Fibroblast of lung (primary cell): Measurements from ENCODE around the gene GAD2.

ENCODE experiments used
- EZH2 ChIP-seq: IDR thresholded peaks from 2 replicates; pipeline ENCODE4 v1.5.1; 2012; ENCODE audit warnings: low read length, control low read depth, mild to moderate bottlenecking; ENCODE audit errors: missing control alignments
- TF ChIP-seq, protein P1 (sequence below), 2 donors: IDR thresholded peaks in 1 of 2; conservative IDR thresholded peaks in 1 of 2; 1 replicate in 1 of 2; 2 replicates in 1 of 2; pipeline ENCODE4 v1.5.1; 2011 to 2012; ENCODE audit warnings: low read length in 2 of 2, control low read depth in 1 of 2, inconsistent platforms in 1 of 2, low read depth in 1 of 2, mild to moderate bottlenecking in 1 of 2

DNA sequence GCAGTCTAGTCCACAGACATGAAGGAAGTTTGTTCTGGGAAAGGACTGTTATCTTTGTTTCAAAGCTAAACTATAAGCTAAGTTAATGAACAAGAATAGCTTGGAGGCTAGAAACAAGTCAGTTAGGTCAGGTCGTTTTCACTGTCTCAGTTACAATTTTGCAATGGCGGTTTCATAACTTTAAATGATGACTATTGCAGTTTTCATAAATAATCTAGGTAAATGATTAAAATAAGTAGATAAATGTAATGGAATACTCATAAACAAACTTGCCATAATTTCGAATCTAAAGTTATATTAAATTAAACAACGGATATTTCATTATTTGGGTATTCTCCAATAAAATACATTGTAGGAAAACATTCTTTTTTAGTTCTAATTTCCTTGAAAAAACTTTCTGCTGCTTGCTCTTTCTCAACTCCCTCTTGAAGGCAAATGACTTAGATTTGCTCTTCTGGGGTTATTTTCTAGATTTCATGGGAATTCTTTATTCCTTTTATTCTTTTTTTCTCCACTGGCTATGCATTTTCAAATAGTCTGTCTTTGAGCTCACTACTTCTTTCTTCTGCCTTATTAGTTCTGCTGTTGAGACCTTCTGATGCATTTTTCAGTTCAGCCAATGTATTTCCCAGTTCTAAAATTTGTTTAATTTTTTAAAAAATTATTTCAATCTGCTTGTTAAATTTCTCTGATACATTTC is 117.8 kb downstream of the GAD2 start:
- TF ChIP-seq, protein P1, sequence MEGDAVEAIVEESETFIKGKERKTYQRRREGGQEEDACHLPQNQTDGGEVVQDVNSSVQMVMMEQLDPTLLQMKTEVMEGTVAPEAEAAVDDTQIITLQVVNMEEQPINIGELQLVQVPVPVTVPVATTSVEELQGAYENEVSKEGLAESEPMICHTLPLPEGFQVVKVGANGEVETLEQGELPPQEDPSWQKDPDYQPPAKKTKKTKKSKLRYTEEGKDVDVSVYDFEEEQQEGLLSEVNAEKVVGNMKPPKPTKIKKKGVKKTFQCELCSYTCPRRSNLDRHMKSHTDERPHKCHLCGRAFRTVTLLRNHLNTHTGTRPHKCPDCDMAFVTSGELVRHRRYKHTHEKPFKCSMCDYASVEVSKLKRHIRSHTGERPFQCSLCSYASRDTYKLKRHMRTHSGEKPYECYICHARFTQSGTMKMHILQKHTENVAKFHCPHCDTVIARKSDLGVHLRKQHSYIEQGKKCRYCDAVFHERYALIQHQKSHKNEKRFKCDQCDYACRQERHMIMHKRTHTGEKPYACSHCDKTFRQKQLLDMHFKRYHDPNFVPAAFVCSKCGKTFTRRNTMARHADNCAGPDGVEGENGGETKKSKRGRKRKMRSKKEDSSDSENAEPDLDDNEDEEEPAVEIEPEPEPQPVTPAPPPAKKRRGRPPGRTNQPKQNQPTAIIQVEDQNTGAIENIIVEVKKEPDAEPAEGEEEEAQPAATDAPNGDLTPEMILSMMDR (conservative IDR thresholded peaks at IDR 0.05 in 1 of 2, IDR thresholded peaks at IDR 0.05 in 1 of 2; ENCODE audit: low read depth in 1 of 2, low read length in 2 of 2) = no peak
- no peak for TF ChIP-seq EZH2
